HEK293 (cell line): Measurements from ENCODE around the gene PTPN3.

Experiments
- SETDB1 ChIP-seq: IDR thresholded peaks from one replicate; pipeline ENCODE4 v1.6.1; 2017; ENCODE audit warnings: mild to moderate bottlenecking, low read length, moderate library complexity, mixed read lengths; ENCODE audit not compliant: insufficient read length
- ZNF169 ChIP-seq: fragments of 450-650 bp; formaldehyde crosslinking; IDR thresholded peaks from 2 replicates; pipeline ENCODE4 v1.5.1; 2016; ENCODE audit warnings: missing biosample characterization, missing genetic modification characterization
- ZNF585B ChIP-seq: fragments of 450-650 bp; formaldehyde crosslinking; IDR thresholded peaks from 2 replicates; pipeline ENCODE4 v1.5.1; 2016; ENCODE audit warnings: missing biosample characterization, missing genetic modification characterization
- ZNF626 ChIP-seq: fragments of 450-650 bp; sonication (Bioruptor Pico); formaldehyde crosslinking; IDR thresholded peaks from 2 replicates; pipeline ENCODE4 v1.5.1; 2018; ENCODE audit warnings: missing biosample characterization, missing genetic modification characterization, inconsistent platforms
- ZNF658 ChIP-seq: fragments of 450-650 bp; formaldehyde crosslinking; IDR thresholded peaks from 2 replicates; pipeline ENCODE4; 2016; ENCODE audit warnings: missing biosample characterization, missing genetic modification characterization
- TF ChIP-seq, protein P1 (sequence below): fragments of 450-650 bp; formaldehyde crosslinking; IDR thresholded peaks from 2 replicates; pipeline ENCODE4 v1.5.1; 2016; ENCODE audit warnings: missing biosample characterization, missing genetic modification characterization

DNA sequence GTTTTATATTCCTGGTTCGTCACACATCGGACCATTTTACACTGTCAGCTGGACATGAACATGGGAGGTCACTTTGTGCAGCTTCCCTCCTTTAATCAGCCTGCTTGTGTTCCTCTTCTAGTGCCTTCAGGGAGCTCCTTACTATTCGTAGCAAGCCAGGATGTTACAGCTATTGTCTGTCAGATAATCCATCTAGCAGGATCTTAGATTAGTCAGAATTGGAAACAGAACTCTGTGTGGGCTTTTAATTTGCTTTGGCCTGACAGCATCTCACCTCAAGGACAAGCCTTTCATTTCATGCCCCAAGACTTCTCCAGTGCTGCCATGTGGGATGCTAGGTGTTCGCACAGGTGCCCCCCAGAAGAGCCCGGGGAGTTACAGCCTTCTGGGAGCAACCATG is 147.1 kb downstream of the PTPN3 start:
- TF ChIP-seq ZNF626 (tag by site-specific recombination) (no peak), ZNF658 (tag by site-specific recombination) (no peak), ZNF585B (tag by site-specific recombination) (no peak), ZNF169 (tag by site-specific recombination) (no peak), SETDB1 (no peak)
- TF ChIP-seq, protein P1, sequence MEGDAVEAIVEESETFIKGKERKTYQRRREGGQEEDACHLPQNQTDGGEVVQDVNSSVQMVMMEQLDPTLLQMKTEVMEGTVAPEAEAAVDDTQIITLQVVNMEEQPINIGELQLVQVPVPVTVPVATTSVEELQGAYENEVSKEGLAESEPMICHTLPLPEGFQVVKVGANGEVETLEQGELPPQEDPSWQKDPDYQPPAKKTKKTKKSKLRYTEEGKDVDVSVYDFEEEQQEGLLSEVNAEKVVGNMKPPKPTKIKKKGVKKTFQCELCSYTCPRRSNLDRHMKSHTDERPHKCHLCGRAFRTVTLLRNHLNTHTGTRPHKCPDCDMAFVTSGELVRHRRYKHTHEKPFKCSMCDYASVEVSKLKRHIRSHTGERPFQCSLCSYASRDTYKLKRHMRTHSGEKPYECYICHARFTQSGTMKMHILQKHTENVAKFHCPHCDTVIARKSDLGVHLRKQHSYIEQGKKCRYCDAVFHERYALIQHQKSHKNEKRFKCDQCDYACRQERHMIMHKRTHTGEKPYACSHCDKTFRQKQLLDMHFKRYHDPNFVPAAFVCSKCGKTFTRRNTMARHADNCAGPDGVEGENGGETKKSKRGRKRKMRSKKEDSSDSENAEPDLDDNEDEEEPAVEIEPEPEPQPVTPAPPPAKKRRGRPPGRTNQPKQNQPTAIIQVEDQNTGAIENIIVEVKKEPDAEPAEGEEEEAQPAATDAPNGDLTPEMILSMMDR (tag by site-specific recombination) = no peak
